HG02885 (cell line): ENCODE results near the gene CDHR1.
"Not testable (repeated sequence)": the region's sequence is repeated elsewhere in the genome, so short reads cannot be mapped to it uniquely, and the experiment has no call there.

Source experiments
- ATAC-seq: cut with Tn5 transposase; IDR thresholded peaks from one replicate; pipeline ENCODE4 v1.9.1; 2021; ENCODE audit warnings: mild to moderate bottlenecking; ENCODE audit not compliant: unreplicated experiment, poor library complexity

The CDHR1 gene

GRCh38 chr10:84172467-84173356 lies 21.6 kb upstream of the CDHR1 start:
- peak; percentile 58 for ATAC-seq

- ATAC-seq: no peak
Measured at GRCh38 chr10:84173501-84173929, 20.8 kb upstream of the CDHR1 start, which contains the start of gene GPR15LG. Gene GPR15LG, plus strand, starts transcription at chr10:84173801. Its CDS starts 51 bp downstream, at chr10:84173852.

- ATAC-seq: no peak
Measured at GRCh38 chr10:84175436-84175835, 18.9 kb upstream of the CDHR1 start.

DNA sequence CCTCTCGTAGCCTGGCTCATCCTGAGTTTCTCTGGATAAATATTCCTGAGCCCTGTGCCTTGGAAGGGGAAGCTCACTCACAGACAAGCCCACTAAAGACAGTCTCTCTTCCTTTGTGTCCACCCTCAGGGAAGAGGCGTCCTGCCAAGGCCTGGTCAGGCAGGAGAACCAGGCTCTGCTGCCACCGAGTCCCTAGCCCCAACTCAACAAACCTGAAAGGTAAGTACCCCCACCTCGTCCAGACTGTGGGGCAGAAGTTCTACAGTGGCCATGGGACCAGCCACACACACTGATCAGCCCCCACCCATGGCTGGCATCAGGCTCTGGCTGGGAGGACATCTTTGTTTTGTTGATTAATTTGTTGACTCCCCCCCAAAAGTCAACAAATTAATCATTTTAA lies 18.0 kb upstream of the CDHR1 start:
- ATAC-seq: no peak

DNA sequence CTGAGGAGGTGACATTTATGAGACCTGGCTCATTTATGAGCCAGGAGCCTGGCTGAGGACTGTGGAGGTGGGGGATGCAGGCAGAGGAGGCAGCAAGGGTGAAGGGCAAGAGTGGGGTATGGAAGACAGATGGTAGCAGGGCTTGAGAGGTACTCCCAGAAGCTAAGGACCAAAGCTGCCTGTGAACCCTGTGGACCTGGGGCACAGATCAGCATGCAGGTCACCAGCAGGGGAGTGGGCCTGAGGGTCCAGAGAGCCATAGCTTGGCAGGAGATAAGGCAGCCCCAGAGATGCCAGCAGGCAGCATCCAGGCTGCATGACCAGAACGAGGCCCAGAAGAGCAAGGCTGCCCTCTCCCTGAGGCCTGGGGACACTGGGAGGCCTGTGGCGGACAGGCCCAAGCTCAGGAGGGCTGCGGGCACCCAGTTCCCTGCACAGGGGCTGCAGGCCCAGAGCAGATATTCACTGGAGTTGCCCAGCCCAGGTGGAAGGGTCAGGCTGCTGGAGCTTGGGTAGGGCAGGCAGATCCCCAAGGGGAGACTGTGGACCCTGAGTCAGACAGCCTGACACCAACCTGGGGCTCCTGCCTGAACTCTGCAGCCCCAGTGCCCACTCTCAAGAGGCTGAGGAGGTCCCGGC lies 17.4 kb upstream of the CDHR1 start:
- ATAC-seq: no peak

DNA sequence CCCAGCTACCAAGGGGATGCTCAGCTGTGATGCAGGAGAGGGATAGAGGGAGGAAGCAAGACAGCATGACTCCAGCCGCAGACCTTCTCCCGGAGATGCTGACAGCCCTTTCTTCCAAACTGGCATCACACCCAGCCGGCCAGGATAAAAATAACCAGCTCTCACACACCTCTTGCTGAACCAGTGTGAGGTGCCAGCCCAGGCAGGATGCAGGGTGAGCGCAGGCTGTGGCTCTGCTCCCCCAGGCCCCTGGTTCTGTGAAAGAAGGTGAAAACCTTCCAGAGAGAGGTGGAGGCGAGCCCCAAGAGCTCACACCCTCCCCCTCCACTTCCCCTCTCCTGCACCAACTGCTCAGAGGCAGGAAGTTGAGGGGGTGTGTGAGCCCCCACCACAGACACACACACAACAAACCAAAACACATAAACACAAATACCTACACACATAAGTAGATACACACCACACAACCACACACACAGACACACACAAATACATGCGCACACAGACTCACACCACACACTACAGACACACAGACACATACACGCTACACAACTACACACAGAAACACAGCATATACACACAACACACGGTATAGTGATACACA lies 16.7 kb upstream of the CDHR1 start:
- ATAC-seq: peak; percentile 54

- no peak for ATAC-seq
Measured at GRCh38 chr10:84178160-84178609, 16.2 kb upstream of the CDHR1 start.

GRCh38 chr10:84179059-84179710 lies 15.2 kb upstream of the CDHR1 start:
- ATAC-seq: peak; percentile 94

DNA sequence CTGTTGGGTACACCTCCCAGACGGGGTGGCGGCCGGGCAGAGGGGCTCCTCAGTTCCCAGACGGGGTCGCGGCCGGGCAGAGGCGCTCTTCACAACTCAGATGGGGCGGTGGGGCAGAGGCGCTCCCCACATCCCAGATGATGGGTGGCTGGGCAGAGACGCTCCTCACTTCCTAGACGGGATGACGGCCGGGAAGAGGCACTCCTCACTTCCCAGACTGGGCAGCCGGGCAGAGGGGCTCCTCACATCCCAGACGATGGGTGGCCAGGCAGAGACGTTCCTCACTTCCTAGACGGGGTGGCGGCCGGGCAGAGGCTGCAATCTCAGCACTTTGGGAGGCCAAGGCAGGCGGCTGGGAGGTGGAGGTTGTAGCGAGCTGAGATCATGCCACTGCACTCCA lies 14.0 kb upstream of the CDHR1 start:
- ATAC-seq: not testable (repeated sequence)

DNA sequence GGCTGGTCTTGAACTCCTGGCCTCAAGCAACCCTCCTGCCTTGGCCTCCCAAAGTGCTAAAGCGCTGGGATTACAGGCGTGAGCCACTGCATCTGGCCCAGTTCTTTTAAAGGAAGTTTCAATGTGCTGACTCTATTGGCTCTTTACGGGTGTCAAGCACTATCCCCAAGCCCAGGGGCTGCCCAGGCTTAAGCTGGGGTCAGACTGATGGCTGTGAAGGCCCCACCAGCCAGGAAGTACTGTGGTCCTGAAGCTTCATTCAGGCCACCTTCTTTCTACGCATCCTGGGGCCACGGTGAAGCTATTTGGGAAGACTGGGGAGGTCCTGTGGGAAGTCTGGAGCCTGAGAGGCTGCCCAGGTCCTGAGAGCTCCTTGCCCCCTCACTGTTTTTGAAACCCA lies 12.7 kb upstream of the CDHR1 start:
- no peak for ATAC-seq

DNA sequence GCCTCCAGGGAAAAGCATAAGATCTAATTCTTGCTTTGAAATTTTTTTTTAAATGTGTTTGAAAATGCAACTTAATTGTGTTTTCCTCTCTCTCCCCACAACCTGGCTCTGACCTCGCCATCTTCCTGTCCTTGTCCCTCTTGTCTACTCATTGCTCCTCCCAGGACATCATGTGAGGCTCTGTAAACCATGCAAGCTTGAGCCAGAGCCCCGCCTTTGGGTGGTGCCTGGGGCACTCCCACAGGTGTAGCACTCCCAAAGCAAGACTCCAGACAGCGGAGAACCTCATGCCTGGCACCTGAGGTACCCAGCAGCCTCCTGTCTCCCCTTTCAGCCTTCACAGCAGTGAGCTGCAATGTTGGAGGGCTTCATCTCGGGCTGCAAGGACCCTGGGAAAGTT lies 9.8 kb upstream of the CDHR1 start:
- peak; percentile 43 for ATAC-seq

- no peak for ATAC-seq
Measured at GRCh38 chr10:84185526-84186175, 8.7 kb upstream of the CDHR1 start.

- no peak for ATAC-seq
Measured at GRCh38 chr10:84188815-84189214, 5.5 kb upstream of the CDHR1 start.

GRCh38 chr10:84190621-84191020 lies 3.7 kb upstream of the CDHR1 start:
- ATAC-seq: no peak

- ATAC-seq: no peak
Measured at GRCh38 chr10:84191106-84191505, 3.2 kb upstream of the CDHR1 start.

- no peak for ATAC-seq
Measured at GRCh38 chr10:84193327-84193726, 1.0 kb upstream of the CDHR1 start.

- ATAC-seq: no peak
Measured at GRCh38 chr10:84193846-84194423, 402 bp upstream of the CDHR1 start.

GRCh38 chr10:84195044-84195830 lies 900 bp downstream of the CDHR1 start:
- ATAC-seq: no peak

DNA sequence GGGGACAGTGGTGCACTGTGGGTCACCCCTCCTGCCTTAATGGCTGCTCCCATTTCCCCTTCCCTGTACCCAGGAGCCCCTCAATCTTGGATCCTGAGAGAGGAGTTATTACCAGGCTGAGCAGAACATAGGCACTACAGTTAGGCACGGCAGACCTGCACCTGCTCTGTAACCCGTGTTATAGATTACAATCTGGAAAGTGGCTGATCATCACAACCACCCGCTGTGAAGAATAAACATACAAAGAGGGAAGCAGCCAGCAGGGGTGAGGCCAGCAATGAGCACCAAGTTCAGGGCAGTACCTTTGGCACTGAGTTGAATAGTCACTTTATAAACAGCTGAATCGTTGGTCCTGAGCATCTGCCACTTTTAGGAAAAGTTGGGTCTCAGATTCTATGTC lies 1.7 kb downstream of the CDHR1 start:
- no peak for ATAC-seq
